Endothelial cell of umbilical vein (primary cell): ENCODE data around the gene ZNF205. TPM values are rescaled to one million over a fixed set of nuclear protein-coding genes. Genes with fewer than 3 reads are reported as not detected.
A peak's percentile ranks its signal among the peaks of the same experiment; 100 is the strongest.

Experiments
- Bru-seq: library from RNA; stranded (reverse); fragments of 400-500 nt; gene quantifications from one replicate; lab custom pipeline; 2021; lab: Mats Ljungman, UMichigan
- BruChase-seq, 2 experiments: library from RNA; stranded (reverse); fragments of 400-500 nt; gene quantifications; one replicate each; lab custom pipeline; 2021; lab: Mats Ljungman, UMichigan
- BruUV-seq: library from RNA; stranded (reverse); fragments of 400-500 nt; replicated peaks from 2 replicates; lab custom pipeline; 2021; lab: Mats Ljungman, UMichigan
- CTCF ChIA-PET: fragments of 300-600, 350-600 bp; sonication (Branson Sonifier 250); formaldehyde crosslinking; loops from one replicate; lab custom pipeline; 2021; ENCODE audit warnings: antibody characterized with exemption, inconsistent platforms; lab: Charles Lee
- POLR2A ChIA-PET: fragments of 300-600, 350-600 bp; sonication (Branson Sonifier 250); formaldehyde crosslinking; loops from one replicate; lab custom pipeline; 2021; ENCODE audit warnings: antibody characterized with exemption, inconsistent platforms; lab: Charles Lee
- DNase-seq: peaks from one replicate; pipeline ENCODE4 v3.0.0-alpha.2; 2011; ENCODE audit warnings: low read depth, low spot score
- FAIRE-seq: peaks from 2 replicates; lab custom pipeline; 2011; peaks lifted over from hg19 to GRCh38; lab: Jason Lieb, UNC
- H2AFZ ChIP-seq: 2 replicates; pipeline ENCODE4 v1.6.0; 2012; ENCODE audit warnings: low read depth, low read length, control low read depth, inconsistent platforms
- H3K27ac ChIP-seq: 2 replicates; pipeline ENCODE4 v1.5.1; 2011; ENCODE audit warnings: low read depth, mild to moderate bottlenecking, control low read depth, low read length, moderate library complexity; ENCODE audit not compliant: insufficient read depth
- H3K27me3 ChIP-seq, 2 experiments: 2 replicates each; pipeline versions ENCODE4 v1.6.0 to v1.6.1; 2011; ENCODE audit warnings: low read length in 2 of 2, mixed read lengths in 1 of 2; ENCODE audit not compliant: control insufficient read depth in 2 of 2, insufficient read depth in 2 of 2
- H3K36me3 ChIP-seq, 2 experiments: 2 replicates in 1 of 2; 3 replicates in 1 of 2; pipeline ENCODE4 v1.5.1; 2011; ENCODE audit warnings: low read length in 2 of 2, mild to moderate bottlenecking in 1 of 2, moderate library complexity in 1 of 2; ENCODE audit not compliant: control insufficient read depth in 2 of 2, insufficient read depth in 2 of 2; ENCODE audit errors: extremely low read depth in 1 of 2
- H3K4me1 ChIP-seq: 3 replicates; pipeline ENCODE4 v1.5.1; 2011; ENCODE audit warnings: mild to moderate bottlenecking, low read length; ENCODE audit not compliant: control insufficient read depth, insufficient read depth; ENCODE audit errors: extremely low read depth
- H3K4me2 ChIP-seq: 2 replicates; pipeline ENCODE4 v1.6.1; 2011; ENCODE audit warnings: low read length, control low read depth, mixed read lengths; ENCODE audit not compliant: insufficient read depth
- H3K4me3 ChIP-seq, 3 experiments: fragments of 200-600 bp in 1 of 3; sonication (generic), shearing (Covaris generic) in 1 of 3; replicated peaks in 1 of 3; 2 replicates each; pipeline ENCODE4 v1.5.1; 2011 to 2016; ENCODE audit warnings: control low read depth in 3 of 3, low read length in 3 of 3, mild to moderate bottlenecking in 2 of 3, inconsistent platforms in 1 of 3, low read depth in 1 of 3, moderate library complexity in 1 of 3; ENCODE audit not compliant: insufficient read depth in 1 of 3
- H3K79me2 ChIP-seq: 2 replicates; pipeline ENCODE4 v1.6.0; 2012; ENCODE audit warnings: low read length, inconsistent platforms; ENCODE audit not compliant: control insufficient read depth, insufficient read depth
- H3K9ac ChIP-seq: replicated peaks from 2 replicates; pipeline ENCODE3; 2011; ENCODE audit warnings: low read length, control low read depth; ENCODE audit not compliant: insufficient read depth; ENCODE audit errors: extremely low read depth
- H3K9me1 ChIP-seq: replicated peaks from 3 replicates; pipeline ENCODE4 v1.6.0; 2011; ENCODE audit warnings: mild to moderate bottlenecking, low read length; ENCODE audit not compliant: control insufficient read depth, insufficient read depth; ENCODE audit errors: extremely low read depth
- H3K9me3 ChIP-seq: replicated peaks from 2 replicates; pipeline ENCODE4 v1.5.1; 2012; ENCODE audit warnings: low read length, inconsistent platforms; ENCODE audit not compliant: control insufficient read depth, insufficient read depth
- H4K20me1 ChIP-seq: replicated peaks from 2 replicates; pipeline ENCODE3; 2011; ENCODE audit warnings: mild to moderate bottlenecking, low read length; ENCODE audit not compliant: control insufficient read depth, insufficient read depth; ENCODE audit errors: extremely low read depth
- CTCF ChIP-seq, 2 donors: IDR thresholded peaks; 1 replicate in 1 of 2; 2 replicates in 1 of 2; pipeline ENCODE4 v1.5.1; 2011; ENCODE audit warnings: low read length in 2 of 2, mild to moderate bottlenecking in 2 of 2, moderate library complexity in 2 of 2, control low read depth in 1 of 2, inconsistent platforms in 1 of 2, low read depth in 1 of 2; ENCODE audit not compliant: insufficient read depth in 1 of 2; ENCODE audit errors: extremely low read depth in 1 of 2
- EZH2 ChIP-seq: IDR thresholded peaks from 2 replicates; pipeline ENCODE4 v1.6.1; 2012; ENCODE audit warnings: borderline replicate concordance, low read depth, mild to moderate bottlenecking, moderate library complexity, low read length, inconsistent platforms; ENCODE audit not compliant: severe bottlenecking
- FOS ChIP-seq: IDR thresholded peaks from 2 replicates; pipeline ENCODE4 v1.6.1; 2011; ENCODE audit warnings: mild to moderate bottlenecking, low read length, moderate library complexity, borderline replicate concordance; ENCODE audit not compliant: insufficient read depth
- GATA2 ChIP-seq: IDR thresholded peaks from 2 replicates; pipeline ENCODE4 v1.7.0; 2011; ENCODE audit warnings: low read depth, mild to moderate bottlenecking, moderate library complexity, mixed read lengths, low read length; ENCODE audit not compliant: insufficient read length, insufficient read depth
- JUN ChIP-seq: IDR thresholded peaks from 2 replicates; pipeline ENCODE4 v1.6.1; 2011; ENCODE audit warnings: borderline replicate concordance, low read depth; ENCODE audit not compliant: insufficient read length, insufficient read depth
- MAX ChIP-seq: IDR thresholded peaks from 2 replicates; pipeline ENCODE4 v1.6.1; 2011; ENCODE audit not compliant: insufficient read depth, insufficient read length
- MYC ChIP-seq: IDR thresholded peaks from one replicate; pipeline ENCODE4 v1.6.1; 2011; ENCODE audit warnings: mild to moderate bottlenecking, low read depth, low read length
- POLR2A ChIP-seq: IDR thresholded peaks from 2 replicates; pipeline ENCODE4 v1.6.1; 2012; ENCODE audit warnings: low read depth, mild to moderate bottlenecking, control low read depth, low read length
- POLR2AphosphoS5 ChIP-seq: IDR thresholded peaks from 2 replicates; pipeline ENCODE4 v1.6.1; 2012; ENCODE audit warnings: low read depth, mild to moderate bottlenecking, control low read depth, low read length, moderate library complexity; ENCODE audit not compliant: insufficient read depth
- dilution Hi-C: fragments of 300-500 bp; cut with MboI; formaldehyde crosslinking; loops from one replicate; pipeline ENCODE4 v1.15.0; 2019; ENCODE audit warnings: low sequenced_read_pairs; ENCODE audit not compliant: extremely low pct_ligation_motif_present
- intact Hi-C: fragments of 100-400 bp; cut with micrococcal nuclease; formaldehyde crosslinking; loops from one replicate; pipeline ENCODE4 v1.10.0; 2022
- long read RNA-seq: library from polyadenylated mRNA; stranded (forward); transcript quantifications from one replicate; pipeline ENCODE4 v2.0.0, GENCODE V29; 2021
- polyA minus RNA-seq, 3 experiments: library from RNA; depleted of rRNA, polyadenylated mRNA; stranded (reverse); fragments of >200 nt; gene quantifications; 1 replicate in 1 of 3; 2 replicates in 2 of 3; pipeline ENCODE4 v1.2.3, GENCODE V29; 2011
- polyA plus RNA-seq, 4 experiments: library from polyadenylated mRNA; depleted of rRNA in 3 of 4; stranded (reverse) in 3 of 4; unstranded in 1 of 4; fragments of >200 nt; gene quantifications; 2 replicates each; pipeline versions ENCODE4 v1.2.1 to v1.2.3, GENCODE V29; 2011 to 2012; ENCODE audit warnings: missing spikeins in 1 of 4
- total RNA-seq: library from RNA; stranded (reverse); gene quantifications from 2 replicates; pipeline ENCODE4 v1.2.3, GENCODE V29; 2021

ZNF205 gene
- total RNA-seq (15.5 and 18.5 TPM in 2 replicates), polyA plus RNA-seq (19.0 and 30.1 TPM in 2 replicates), polyA minus RNA-seq (5.1 and 6.5 TPM in 2 replicates), Bru-seq, nascent RNA (percentile 52 among the genes with signal in this experiment), BruChase-seq, experiment 1, labeled RNA remaining after a 6-hour chase (percentile 58 among the genes with signal in this experiment), BruChase-seq, experiment 2, labeled RNA remaining after a 2-hour chase (percentile 55 among the genes with signal in this experiment)
- polyA plus RNA-seq (2011; cell fraction: cytosol; rRNA removed) = 14.3 and 20.6 TPM in 2 replicates
- 15.3 and 16.2 TPM in 2 replicates for polyA plus RNA-seq (2011; cell fraction: nucleus; rRNA removed)
- 8.4 and 10.2 TPM in 2 replicates for polyA plus RNA-seq (2012)
- polyA minus RNA-seq (2011; cell fraction: cytosol; rRNA and poly(A)+ RNA removed) = 8.7 TPM
- 3.0 and 4.4 TPM in 2 replicates for polyA minus RNA-seq (2011; cell fraction: nucleus; rRNA and poly(A)+ RNA removed)
- long read RNA-seq, partial matches to known transcripts = 4 of 15 reads
- long read RNA-seq, other reads (novel, unspliced or antisense) = 4 of 15 reads

GRCh38 chr16:3112058-3112880 is at the start of gene ZNF205:
ZNF205 (plus strand) TSS chr16:3112586; CDS start chr16:3113431, 845 bp downstream.
- dilution Hi-C loops = no loop called here
- FAIRE-seq (peak; percentile 75), DNase-seq (peak; percentile 61)
- no TSS peak for BruUV-seq
- Histone ChIP-seq H3K79me2 (peaks cover 13% of the 10 kb centered on the region), H4K20me1 (no peaks in the 10 kb centered on the region), H3K4me3 (peak within 1 kb of the TSS; percentile 44 to 78 (median 59)), H3K4me2 (peak within 1 kb of the TSS; percentile 75), H3K27ac (no peak within 1 kb of the TSS), H2AFZ (peak within 1 kb of the TSS; percentile 84), H3K4me1 (peaks cover 18% of the 10 kb centered on the region), H3K9ac (peak within 1 kb of the TSS; percentile 54), H3K9me1 (no peaks in the 10 kb centered on the region), H3K9me3 (no peaks in the 10 kb centered on the region), H3K36me3 (peaks cover 0 to 11% of the 10 kb centered on the region in 2 experiments), H3K27me3 (no peaks in the 10 kb centered on the region)
- ChIA-PET CTCF (interaction anchor here (1.2 to 3.9 kb wide), 7 partner anchors 10 to 81 kb away, joined by 4 to 38 read pairs (median 23); partner anchors contain the start of genes ZNF213 and ZSCAN10), POLR2A (interaction anchor here (0.6 kb wide), 1 partner anchor 22 kb away, joined by 3 read pairs; the partner anchor contains the start of gene ZNF213)
- no peak for TF ChIP-seq MAX
- no peak for TF ChIP-seq MYC
- TF ChIP-seq POLR2A = peak; percentile 34
- no peak for TF ChIP-seq JUN
- TF ChIP-seq FOS = no peak
- TF ChIP-seq POLR2AphosphoS5 = peak; percentile 70
- no peak for TF ChIP-seq CTCF (IDR thresholded peaks at IDR 0.05; ENCODE audit: extremely low read depth in 1 of 2, insufficient read depth in 1 of 2, low read depth in 1 of 2, low read length in 2 of 2)
- TF ChIP-seq GATA2 = no peak
- no peak for TF ChIP-seq EZH2
- intact Hi-C loops = loop anchor here (1.0 kb wide), 1 partner anchor 9 kb away; no protein-coding TSS in a partner anchor
